NCI-H187 (cell line): ENCODE measurements around the gene DHRS12.

Experiments used
- DNase-seq, 2 experiments: peaks; one replicate each; lab custom pipeline; 2025; lab: John Stamatoyannopoulos, UW

The DHRS12 gene

GRCh38 chr13:51807041-51807440 lies 3.1 kb upstream of the DHRS12 start:
- no peak for DNase-seq

- DNase-seq, result no peak
Observed at GRCh38 chr13:51806566-51806965, 2.6 kb upstream of the DHRS12 start.

GRCh38 chr13:51805925-51806324 lies 2.0 kb upstream of the DHRS12 start:
- no peak for DNase-seq

- DNase-seq, result no peak
Observed at GRCh38 chr13:51805313-51805712, 1.4 kb upstream of the DHRS12 start.

- DNase-seq, result no peak
Observed at GRCh38 chr13:51804295-51805172, 571 bp upstream of the DHRS12 start.

- no peak for DNase-seq
Observed at GRCh38 chr13:51802631-51803418, 1.1 kb downstream of the DHRS12 start.

- DNase-seq, result peak in 1 of 2 experiments; percentile 48
Observed at GRCh38 chr13:51801631-51802099, 2.3 kb downstream of the DHRS12 start.

- DNase-seq, result no peak
Observed at GRCh38 chr13:51800486-51800885, 3.5 kb downstream of the DHRS12 start.

- DNase-seq, result no peak
Observed at GRCh38 chr13:51799261-51799660, 4.7 kb downstream of the DHRS12 start.

GRCh38 chr13:51797664-51798488 lies 6.1 kb downstream of the DHRS12 start:
- DNase-seq, result peak; percentile 43 to 76

GRCh38 chr13:51796546-51796945 lies 7.4 kb downstream of the DHRS12 start:
- DNase-seq, result no peak

GRCh38 chr13:51795419-51795818 lies 8.5 kb downstream of the DHRS12 start:
- DNase-seq, result no peak

GRCh38 chr13:51794964-51795363 lies 9.0 kb downstream of the DHRS12 start:
- DNase-seq, result no peak

GRCh38 chr13:51793570-51794271 lies 10.2 kb downstream of the DHRS12 start:
- no peak for DNase-seq

- DNase-seq, result no peak
Observed at GRCh38 chr13:51786425-51787265, 17.3 kb downstream of the DHRS12 start.

GRCh38 chr13:51785712-51786424 lies 18.1 kb downstream of the DHRS12 start:
- DNase-seq, result peak; percentile 91 to 96

GRCh38 chr13:51784097-51784496 lies 19.9 kb downstream of the DHRS12 start:
- DNase-seq, result no peak

- DNase-seq, result no peak
Observed at GRCh38 chr13:51783428-51784094, 20.4 kb downstream of the DHRS12 start.

GRCh38 chr13:51782026-51782710 lies 21.8 kb downstream of the DHRS12 start:
- no peak for DNase-seq
